ENCODE results near the gene ADAMTS4.

Gene ADAMTS4

DNA sequence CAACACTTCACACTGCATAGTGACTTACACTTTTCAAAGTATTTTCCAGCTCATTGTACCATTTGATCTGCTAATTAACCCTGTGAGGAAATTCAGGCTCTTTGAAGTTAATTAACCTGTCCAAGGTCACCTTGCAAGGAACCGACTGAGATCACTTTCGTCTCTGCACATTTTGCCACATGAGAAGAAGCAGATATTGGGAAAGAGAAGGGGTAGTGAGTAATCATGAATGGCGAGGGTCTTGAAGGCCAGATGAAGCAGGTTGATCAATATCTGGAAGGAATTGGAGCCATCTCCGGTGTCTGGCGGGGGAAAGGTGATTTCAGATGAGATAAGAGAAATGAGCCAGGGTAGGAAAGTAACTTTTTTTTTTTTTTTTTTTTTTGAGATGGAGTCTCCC lies 21.1 kb upstream of the ADAMTS4 start:
- no peak for DNase-seq (ENCODE audit: low spot score)

DNA sequence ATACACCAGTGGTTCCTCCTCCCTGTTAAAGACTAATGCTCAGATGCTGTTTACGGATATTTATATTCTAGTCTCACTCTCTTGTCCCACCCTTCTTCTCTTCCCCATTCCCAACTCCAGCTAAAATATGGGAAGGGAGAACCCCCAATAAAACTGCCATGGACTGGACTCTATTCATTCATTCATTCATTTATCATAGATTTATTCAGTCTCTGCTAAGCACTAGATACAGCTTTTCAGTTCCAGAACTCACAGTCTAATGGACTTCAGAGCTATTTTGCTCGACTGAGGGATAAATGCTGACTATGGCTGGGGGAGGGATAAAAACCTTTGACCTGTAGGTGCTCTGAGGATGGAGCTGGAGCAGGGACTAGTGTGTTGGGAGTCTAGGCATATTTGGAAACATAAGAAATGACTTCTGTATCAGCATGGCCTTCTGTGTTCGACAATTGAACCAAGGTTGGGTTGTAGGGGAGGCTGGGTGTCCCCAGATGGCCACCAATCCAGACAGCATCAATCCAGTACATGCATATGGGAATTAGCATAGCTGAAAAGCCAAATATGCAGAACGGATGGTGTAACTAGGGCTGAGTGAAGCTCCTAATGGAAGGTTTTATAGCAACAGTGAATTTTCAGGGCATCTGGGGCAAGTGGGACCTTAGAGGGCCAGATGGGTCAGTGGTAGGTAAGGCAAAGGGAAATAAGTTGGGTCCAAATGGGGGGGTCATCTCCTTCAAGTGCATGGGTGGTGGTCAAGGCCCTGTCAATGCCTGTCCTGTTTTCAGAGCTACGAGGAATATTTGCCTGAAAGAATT lies 20.4 kb upstream of the ADAMTS4 start:
- DNase-seq (ENCODE audit: low spot score): no peak

DNA sequence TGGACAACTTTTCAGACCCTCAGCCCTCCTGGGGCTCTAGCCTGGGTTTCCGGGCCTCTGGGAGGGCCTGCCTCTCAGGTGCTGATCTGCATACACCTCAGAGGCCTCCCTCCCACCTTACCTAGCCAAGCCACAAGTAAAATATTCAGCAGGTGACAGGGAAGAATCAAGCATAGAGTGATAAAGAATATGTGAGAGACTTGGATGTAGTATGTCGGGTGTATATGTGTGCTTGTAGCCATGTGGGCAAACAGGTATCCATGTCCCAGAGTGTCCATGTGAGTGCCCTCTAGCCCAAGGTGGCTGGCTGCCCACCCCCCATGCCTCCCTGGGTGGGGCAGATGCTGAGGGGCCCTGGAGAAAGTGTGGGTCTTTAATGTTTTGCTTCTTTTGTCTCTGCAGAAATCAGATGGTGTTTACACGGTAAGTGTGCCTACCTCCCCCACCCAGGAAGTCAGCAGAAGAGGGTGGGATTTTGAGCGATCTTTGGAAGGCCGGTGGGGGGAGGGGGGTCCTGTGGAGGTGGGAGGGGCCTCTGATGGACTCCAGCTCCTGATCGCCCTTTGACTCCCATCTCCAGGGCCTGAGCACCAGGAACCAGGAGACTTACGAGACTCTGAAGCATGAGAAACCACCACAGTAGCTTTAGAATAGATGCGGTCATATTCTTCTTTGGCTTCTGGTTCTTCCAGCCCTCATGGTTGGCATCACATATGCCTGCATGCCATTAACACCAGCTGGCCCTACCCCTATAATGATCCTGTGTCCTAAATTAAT lies 19.6 kb upstream of the ADAMTS4 start:
- no peak for DNase-seq (ENCODE audit: low spot score)

DNA sequence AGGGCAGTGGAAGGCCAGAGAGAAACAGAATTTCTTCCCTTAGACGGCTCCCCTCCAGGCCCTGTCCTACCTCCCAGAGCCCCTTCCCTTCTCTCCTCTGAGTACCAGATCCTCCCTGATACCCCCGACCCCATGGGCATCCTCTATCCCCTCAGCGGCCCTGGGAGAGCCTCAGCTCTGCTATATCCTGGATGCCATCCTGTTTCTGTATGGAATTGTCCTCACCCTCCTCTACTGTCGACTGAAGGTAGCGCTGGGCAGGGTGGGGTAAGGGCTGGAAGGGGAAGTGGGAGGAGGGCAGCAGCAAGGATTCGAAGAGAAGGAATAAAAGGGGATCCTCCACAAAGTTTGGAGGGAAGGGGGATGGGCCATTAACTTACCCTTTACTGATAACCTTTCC lies 19.0 kb upstream of the ADAMTS4 start:
- DNase-seq (ENCODE audit: low spot score): no peak

DNA sequence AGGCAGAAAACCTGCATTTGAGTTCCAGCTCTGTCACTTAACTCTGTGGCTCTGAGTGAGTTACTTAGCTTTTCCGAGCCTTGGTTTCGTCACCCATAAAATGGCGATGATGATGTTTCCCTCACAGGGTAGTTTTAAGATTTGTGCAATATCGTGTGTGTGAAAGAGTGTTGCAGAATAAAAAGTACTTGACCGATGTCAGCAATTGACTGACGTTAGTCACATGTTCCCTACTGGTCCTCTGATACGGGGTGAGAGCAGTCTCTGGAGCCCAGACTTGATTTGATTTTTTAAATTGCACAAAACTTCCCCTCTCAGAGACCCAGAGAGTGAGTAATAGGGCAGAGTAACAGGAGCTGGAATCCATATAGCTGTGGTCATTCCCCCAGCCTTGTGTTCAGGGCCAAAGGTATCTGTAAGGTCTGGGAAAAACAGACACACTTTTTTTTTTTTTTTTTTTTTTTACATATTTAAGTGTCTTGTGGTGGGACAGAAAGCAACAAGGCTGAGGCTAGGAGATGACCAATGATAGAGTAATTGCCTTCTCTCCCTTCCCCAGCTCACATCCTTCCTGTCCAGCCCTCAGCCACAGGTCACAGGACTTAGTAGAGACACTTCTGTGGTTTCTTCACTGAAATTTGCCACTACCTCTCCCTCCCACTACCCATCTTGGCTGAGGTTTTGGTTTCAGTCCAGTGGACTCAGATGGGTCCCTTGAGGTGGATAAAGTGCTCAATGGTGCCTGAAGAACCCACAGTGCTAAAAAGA lies 18.3 kb upstream of the ADAMTS4 start:
- no peak for DNase-seq (ENCODE audit: low spot score)

DNA sequence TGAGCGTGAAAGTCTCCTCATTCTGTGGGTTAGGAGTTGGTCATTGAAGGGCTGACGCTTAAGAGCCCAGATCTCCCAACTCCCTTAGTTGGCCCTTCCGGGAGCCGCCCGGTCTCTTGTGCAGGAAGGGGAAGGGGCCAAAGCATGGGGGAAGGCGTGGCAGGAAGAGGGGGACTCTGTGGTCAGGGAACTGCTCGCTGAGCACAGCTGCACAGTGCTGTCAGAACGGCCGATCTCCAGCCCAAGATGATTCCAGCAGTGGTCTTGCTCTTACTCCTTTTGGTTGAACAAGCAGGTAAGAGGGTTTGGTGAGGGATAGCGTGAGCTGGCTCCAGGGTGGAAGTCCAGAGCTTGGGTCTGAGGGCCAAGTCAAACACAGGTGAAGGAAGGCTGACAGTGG lies 16.2 kb upstream of the ADAMTS4 start, which contains the start of gene FCER1G:
FCER1G (plus strand) TSS at position 220 of the 400 bp plus-strand sequence; CDS start at position 247, 27 bp downstream.
- DNase-seq (ENCODE audit: low spot score): no peak

DNA sequence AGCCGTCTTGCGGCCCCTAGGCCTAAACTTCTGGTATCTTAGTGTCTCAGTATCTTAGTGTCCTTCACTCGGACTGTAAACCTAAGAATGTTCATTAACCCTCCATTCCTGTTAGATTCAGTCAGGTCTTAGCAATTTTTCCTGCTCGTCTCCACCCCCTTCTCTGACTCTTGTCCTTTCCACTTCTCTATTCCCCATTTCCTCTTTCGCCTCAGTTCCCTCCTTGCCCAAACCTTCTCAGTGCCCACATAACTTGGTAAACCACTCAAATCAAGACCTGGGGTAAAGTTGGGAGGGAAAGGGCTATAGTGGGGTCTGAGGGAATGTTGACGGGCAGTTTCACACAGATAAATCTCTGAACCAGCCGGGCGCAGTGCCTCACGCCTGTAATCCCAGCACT lies 15.5 kb upstream of the ADAMTS4 start:
- no peak for DNase-seq (ENCODE audit: low spot score)

DNA sequence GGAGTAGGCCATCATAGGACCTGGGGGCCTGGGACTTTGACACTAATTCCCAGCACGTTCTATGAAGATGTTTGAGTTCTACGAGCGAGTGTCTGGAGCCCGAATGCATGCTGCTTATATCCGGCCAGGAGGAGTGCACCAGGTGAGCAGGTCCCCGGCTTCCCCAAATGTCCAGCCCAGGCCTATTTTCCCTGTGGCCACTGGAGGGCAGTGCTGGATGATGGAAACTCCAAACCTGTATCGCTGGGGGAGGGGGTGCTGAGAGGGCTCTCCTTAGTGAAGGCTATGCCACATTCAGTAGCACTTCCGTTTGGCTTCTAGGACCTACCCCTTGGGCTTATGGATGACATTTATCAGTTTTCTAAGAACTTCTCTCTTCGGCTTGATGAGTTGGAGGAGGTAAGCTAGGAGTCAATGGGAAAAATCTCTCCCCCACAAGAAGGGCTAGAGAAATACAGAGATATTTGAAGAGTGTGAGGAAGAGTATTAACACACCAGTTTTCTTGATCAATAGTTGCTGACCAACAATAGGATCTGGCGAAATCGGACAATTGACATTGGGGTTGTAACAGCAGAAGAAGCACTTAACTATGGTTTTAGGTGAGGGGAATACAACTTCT lies 11.0 kb upstream of the ADAMTS4 start:
- peak; percentile 72 for DNase-seq (ENCODE audit: low spot score)

DNA sequence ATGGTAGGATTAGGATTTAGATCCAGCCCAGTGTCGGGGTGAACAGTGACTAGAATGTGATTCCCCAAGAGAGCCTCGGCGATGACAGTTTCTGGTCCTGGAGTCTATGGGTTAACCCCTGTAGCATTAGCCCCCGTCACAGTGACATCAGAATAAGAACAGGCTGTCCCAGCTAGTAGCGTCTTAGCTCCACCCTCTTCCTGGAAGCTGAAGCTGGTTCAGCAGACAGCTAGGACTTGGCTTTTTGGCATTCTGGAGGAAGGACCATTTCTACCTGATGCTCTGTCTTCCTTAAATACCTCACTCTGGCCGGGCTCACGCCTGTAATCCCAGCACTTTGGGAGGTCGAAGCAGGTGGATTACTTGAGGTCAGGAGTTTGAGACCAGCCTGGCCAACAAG lies 8.3 kb upstream of the ADAMTS4 start:
- no peak for DNase-seq (ENCODE audit: low spot score)

DNA sequence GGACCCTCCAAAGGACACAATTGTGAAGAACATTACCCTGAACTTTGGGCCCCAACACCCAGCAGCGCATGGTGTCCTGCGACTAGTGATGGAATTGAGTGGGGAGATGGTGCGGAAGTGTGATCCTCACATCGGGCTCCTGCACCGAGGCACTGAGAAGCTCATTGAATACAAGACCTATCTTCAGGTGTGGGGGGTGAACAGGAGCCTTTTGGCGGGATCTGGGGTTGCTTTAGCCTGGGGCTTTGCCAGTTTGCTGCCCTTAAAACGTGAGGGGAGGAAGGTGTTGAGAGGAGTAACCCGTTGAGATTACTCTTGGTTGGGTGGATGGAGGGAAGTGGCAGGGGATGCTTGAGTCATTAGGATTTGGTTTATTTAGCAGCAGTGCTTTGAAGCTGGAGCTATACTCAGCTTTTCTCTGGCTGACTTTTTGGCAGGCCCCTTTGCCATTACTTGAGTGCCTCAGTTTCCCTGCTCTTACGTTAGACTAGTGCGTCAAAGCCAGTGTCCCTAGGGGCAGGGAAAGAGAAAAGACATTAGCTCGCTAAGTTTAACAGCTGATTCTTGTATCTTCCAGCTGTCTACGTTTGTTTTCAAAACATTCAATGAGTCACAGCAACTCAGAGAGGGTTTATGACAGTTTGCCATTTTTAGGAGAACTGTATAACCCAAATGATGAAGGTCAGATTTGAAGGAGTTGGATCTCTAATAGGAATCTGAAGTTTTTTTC lies 7.7 kb upstream of the ADAMTS4 start:
- no peak for DNase-seq (ENCODE audit: low spot score)

DNA sequence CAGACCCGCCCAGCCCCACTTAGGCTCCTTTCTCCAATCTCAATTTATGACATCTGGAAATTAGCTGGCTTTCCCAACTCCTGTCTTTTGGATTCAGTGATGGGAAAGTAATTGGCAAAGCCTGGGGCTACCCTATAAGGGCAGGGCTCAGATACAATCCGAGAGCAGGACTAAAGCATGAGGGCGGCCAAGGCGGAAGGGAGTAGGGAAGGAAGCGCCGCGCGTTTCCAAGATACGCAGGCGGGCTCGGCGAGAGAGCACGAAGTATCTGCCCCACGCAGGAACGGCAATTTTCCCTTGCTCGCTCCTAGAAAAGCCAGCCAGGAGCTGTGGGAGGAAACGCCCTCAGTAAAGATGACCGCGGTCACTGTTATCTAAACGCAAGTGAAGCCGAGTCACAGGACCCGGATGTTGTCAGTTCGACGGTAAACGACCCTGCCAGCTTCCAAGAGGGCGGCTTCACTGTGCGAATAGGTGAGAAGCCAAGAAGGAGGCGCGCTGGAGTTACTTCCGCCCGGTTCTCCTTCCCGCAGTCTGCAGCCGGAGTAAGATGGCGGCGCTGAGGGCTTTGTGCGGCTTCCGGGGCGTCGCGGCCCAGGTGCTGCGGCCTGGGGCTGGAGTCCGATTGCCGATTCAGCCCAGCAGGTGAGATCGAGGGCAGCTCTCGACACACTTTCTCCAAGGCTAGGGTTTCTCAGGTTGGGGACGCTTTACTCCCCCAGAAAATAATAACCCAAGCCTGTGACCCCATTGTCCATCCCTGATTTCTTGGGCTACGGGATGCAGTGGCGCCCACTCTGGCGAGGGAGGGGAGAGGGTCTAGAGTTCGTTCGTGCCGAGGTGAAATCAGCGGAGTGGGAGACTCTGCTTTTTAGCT lies 3.2 kb upstream of the ADAMTS4 start, which contains the start of gene NDUFS2:
NDUFS2 (plus strand) TSS at position 532 of the 877 bp plus-strand sequence; CDS start at position 551, 19 bp downstream.
- peak; percentile 97 for DNase-seq (ENCODE audit: low spot score)

DNA sequence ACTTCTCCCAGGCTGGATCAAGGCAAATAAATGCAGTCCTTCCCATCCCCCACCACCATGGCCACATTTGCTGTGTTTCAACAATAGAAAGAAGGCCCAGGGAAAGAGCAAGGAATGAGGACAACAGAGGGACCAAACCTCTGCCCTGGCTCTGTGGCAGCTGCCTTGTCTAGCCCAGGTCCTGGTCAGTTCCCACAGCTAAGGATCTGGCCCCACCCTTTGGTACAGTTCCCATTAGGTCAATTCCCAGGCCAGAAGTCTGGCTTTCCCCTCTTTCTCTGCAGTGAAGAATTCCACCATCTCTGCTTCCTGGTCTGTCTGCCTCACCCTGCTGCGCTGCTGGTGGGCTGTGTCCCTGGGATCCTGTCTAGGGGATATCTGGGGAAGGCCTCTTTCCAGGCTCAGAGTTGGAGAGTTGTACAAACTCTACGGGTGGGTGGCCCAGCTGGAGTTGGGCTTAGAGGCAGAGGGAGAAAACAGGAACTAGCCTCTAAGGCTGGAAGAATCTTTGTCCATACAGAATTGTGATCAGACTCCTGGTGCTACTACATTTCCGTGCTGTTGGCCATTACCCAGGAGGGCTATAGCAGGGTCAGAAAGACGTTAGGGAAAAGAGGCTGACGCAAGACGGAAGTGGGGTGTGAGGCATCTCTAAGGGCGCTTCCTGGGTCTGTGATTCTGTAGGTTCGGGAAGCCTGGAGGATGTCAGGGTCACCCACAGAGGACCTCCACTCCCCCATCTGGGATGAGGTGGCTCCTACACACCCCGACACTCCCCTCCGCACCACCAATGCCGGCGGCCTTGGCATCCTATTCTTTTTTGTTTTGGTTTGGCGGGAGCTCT lies 2.4 kb upstream of the ADAMTS4 start:
- DNase-seq (ENCODE audit: low spot score): no peak

DNA sequence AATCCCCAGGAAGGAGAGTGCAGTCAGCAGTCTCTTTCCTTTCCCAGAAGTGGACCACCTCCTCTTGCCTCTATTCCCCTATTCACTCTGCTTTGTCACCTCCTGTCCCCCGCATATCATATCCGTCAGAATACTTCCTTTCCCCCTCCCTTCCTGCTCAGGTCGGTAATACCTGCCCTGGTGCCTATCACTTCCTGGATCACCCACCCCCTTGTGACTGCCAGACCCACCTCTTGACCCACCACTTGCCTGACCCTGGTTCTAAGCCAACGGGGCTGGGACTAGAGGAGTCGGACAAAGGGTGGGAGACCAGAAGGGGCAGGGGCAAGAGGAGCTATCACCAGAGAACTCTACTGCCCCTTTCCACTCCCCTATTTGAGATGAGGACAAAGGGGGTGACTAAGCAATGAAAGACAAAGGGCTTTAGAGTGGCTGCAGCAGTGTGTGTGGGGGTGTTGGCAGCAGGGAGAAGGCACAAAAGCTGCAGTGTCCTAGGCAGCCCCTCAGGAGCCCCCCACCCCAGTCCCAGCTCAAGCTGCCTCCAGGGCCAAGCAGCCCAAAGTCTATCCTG lies 1.7 kb upstream of the ADAMTS4 start:
- DNase-seq (ENCODE audit: low spot score): peak; percentile 39

DNA sequence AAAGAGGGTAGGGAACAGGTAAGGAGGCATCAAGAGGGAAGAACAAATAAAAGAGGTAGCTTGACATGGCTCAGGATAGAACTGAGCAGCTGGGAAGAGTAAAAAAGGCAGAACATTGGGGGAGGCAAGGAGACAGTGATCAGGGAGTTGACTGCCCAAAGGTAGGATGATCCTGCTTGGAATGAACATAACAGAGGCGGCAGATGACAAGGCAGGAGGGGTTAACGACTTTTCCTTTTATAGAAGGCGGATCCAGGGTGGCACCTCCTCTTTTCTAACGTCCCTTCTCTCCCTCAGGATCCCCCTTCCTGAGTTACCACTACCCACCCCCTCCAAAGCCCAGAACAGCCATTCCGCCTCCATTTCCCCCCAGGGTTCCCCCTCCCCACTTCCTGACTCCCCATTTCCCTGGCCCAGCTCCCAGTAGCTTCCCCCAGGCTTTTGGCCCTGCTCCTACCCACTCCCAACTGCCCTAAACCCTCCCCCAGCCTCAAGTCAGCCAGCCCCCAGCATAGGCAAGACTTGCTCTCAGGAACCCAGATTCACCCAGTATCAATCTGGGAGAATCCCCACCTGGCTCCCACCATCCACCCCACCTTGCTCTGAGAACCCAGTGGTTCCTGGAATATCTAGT lies 769 bp upstream of the ADAMTS4 start:
- no peak for DNase-seq (ENCODE audit: low spot score)

DNA sequence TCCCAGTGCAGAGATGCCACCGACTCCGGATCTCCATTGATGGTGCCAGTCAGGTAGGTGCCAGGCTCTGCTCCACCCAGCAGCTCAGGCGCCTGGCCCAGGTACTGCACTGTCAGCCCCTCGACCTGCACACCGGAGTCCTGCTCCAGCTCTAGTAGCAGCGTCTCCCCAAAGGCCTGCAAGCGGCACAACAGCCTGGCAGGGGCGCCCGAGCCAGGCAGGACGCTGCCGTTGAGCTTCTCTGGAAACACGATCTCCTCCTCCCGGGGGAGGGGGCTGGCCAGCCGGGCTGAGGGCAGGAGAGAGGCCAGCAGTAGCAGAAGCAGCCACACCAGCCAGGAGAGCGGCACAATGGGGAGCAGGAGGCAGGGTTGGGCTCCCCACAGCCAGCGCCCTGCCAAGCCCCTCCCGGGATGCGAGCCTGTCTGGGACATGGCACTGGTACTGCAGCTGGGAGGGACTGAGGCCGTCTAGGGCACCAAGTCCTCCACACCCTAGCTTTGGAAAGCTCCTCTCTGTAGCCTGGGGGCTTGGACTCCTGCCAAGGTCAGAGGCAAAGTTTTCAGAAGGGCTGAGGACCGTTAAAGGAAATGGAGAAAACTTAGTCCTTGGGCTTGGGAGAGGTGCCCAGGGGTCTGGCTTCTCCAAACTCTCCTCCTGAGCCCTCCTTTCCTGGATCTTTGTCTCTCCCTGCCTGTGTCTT lies 509 bp downstream of the ADAMTS4 start:
- no peak for DNase-seq (ENCODE audit: low spot score)

DNA sequence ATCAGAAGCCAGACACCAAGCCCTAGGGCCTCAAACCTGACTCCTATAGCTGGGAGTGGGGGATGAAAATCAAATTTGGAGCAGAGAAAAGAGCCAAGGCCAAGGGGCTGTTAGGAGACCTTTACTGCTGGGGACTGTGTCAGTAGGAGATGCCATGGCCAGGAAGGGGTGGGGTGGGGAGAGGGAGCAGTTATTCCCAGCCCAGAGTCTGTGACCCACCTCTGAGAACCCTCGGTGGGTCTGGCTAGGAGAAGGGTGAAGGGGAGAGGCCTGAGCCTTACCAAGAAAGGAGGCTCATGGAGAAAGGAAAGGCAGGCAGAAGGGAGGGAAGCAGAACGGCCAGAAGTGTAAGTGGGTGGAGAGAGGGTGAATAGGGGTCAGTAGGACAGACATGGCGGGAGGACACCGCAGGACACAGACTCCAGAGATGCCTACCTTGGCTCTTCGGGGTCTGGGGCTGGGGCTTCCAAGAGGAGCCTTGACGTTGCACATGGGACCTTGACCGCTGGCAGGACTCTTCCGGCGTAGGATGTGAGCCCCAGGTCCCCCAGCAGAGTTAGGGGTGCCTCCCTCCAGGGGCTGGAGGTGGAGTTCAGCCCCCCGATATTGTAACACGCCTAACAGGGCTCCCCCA lies 1.2 kb downstream of the ADAMTS4 start:
- DNase-seq (ENCODE audit: low spot score): no peak
